Measurements from ENCODE around the gene PTPRU. TPM values are rescaled to one million over a fixed set of nuclear protein-coding genes. Genes with fewer than 3 reads are reported as not detected.

PTPRU gene
- total RNA-seq, 1 experiment from 2014 or later = 45.5 TPM

GRCh38 chr1:29258976-29259801, 22.9 kb downstream of the PTPRU start:
- H4K20me1 ChIP-seq (ENCODE audit: control insufficient read depth, insufficient read depth, insufficient read length) = no peaks in the 10 kb centered on the region
- no peak overlapping the region for H2BK12ac ChIP-seq (ENCODE audit: insufficient read length, low read depth, low read length)
- H3K4me2 ChIP-seq (ENCODE audit: insufficient read depth, insufficient read length, low read length) = peak overlapping the region; percentile 64
- TF ChIP-seq CTCF (conservative IDR thresholded peaks at IDR 0.05) = peak; percentile 16; the same call in 1 of the 3 replicates
- no peak overlapping the region for H3K18ac ChIP-seq (ENCODE audit: insufficient read length, low read depth, low read length)
- no peak overlapping the region for H2AFZ ChIP-seq (ENCODE audit: low read length)
- Mint-ChIP-seq H3K27me3 (ENCODE audit: low read depth) (peaks cover 22% of the 10 kb centered on the region), H3K4me1 (peaks cover 50 to 53% of the 10 kb centered on the region in 2 experiments), H3K9me3 (peaks cover 3% of the 10 kb centered on the region in 2 experiments; a peak in 4 of 5 replicates), H3K36me3 (ENCODE audit: insufficient read depth in 1 of 3, low read depth in 3 of 3) (peaks cover 4 to 15% (median 10%) of the 10 kb centered on the region in 3 experiments), H3K4me3 (peak overlapping the region; percentile 72 to 94), H3K27ac (no peak overlapping the region)
- H2BK20ac ChIP-seq (ENCODE audit: low read depth, low read length, poor library complexity, severe bottlenecking) = no peak overlapping the region
- H3K79me1 ChIP-seq (ENCODE audit: insufficient read depth, low read depth, low read length, poor library complexity, severe bottlenecking) = no peaks in the 10 kb centered on the region
- no peak overlapping the region for H4K5ac ChIP-seq (ENCODE audit: insufficient read length, low read depth, low read length)
- WGBS (ENCODE audit: extremely low coverage, insufficient read length, low lambda C conversion rate) = no CpG with 5 or more reads among the region's 38 CpGs
- H3K4ac ChIP-seq (ENCODE audit: low read depth, low read length) = no peak overlapping the region
- H2AK5ac ChIP-seq (ENCODE audit: insufficient read length, low read length) = no peak overlapping the region
- H4K91ac ChIP-seq (ENCODE audit: insufficient read length, low read depth, low read length) = no peak overlapping the region
- H3K14ac ChIP-seq (ENCODE audit: insufficient read depth, low read length) = no peak overlapping the region
- H4K8ac ChIP-seq (replicated peaks; ENCODE audit: insufficient read length, low read depth, low read length) = no peak overlapping the region
- H3K27ac ChIP-seq (ENCODE audit: insufficient read length, low read depth, low read length) = no peak overlapping the region
- no peak overlapping the region for H3T11ph ChIP-seq (ENCODE audit: low read length)
- H3K23me2 ChIP-seq (ENCODE audit: insufficient read length, low read depth, low read length, poor library complexity, severe bottlenecking) = peaks cover 12% of the 10 kb centered on the region
- H3K9me3 ChIP-seq (ENCODE audit: control insufficient read depth, low read depth, low read length) = no peaks in the 10 kb centered on the region
- H2BK15ac ChIP-seq (ENCODE audit: low read depth, low read length) = no peak overlapping the region
- H3K23ac ChIP-seq (ENCODE audit: insufficient read length, low read depth, low read length) = no peak overlapping the region
- no peak overlapping the region for H2BK5ac ChIP-seq (ENCODE audit: insufficient read length, low read length)
- no peak overlapping the region for H3K9ac ChIP-seq (ENCODE audit: extremely low read depth, insufficient read length, low read length)
- H3K56ac ChIP-seq (ENCODE audit: insufficient read length, low read depth, low read length) = no peak overlapping the region
- peaks cover 7% of the 10 kb centered on the region; the same call in 1 of the 2 replicates for H3K27me3 ChIP-seq (ENCODE audit: insufficient read depth, low read length)
- peak; percentile 50 for DNase-seq
- no peaks in the 10 kb centered on the region for H3K79me2 ChIP-seq (ENCODE audit: insufficient read depth, low read length)
- no peak overlapping the region for H2BK120ac ChIP-seq (ENCODE audit: low read depth, low read length, poor library complexity, severe bottlenecking)
- peaks cover 12% of the 10 kb centered on the region; the same call in 1 of the 2 replicates for H3K4me1 ChIP-seq (ENCODE audit: insufficient read depth, low read length)

Data from H9 (cell line).